ENCODE measurements around the gene HTT.

- no peak for TF ChIP-seq CTCF (IDR thresholded peaks at IDR 0.05; ENCODE audit: poor library complexity, severe bottlenecking)
- no peak for TF ChIP-seq TAF1 (IDR thresholded peaks at IDR 0.05; ENCODE audit: low read depth)
- TF ChIP-seq POLR2AphosphoS5 (IDR thresholded peaks at IDR 0.05): no peak
- TF ChIP-seq MXI1 (conservative IDR thresholded peaks at IDR 0.05; ENCODE audit: poor library complexity, severe bottlenecking): no peak
- no peak for TF ChIP-seq EZH2 (IDR thresholded peaks at IDR 0.05; ENCODE audit: borderline replicate concordance, insufficient read depth, low read length, poor library complexity, severe bottlenecking)
- TF ChIP-seq SMC3 (conservative IDR thresholded peaks at IDR 0.05; ENCODE audit: poor library complexity): no peak
- no peak for TF ChIP-seq EP300 (conservative IDR thresholded peaks at IDR 0.05; ENCODE audit: poor library complexity, severe bottlenecking)
Observed at GRCh38 chr4:3287271-3287971, 212.9 kb downstream of the HTT start.
